Activated CD4-positive, alpha-beta T cell treated with anti-CD3 and anti-CD28 coated beads, Interleukin-2, amount 50 U/mL, for 24 hours (primary cell): Measurements from ENCODE around the gene CD81.

Experiments used
- DNase-seq, 2 donors: peaks; one replicate each; pipeline ENCODE4 v3.0.0-alpha.2; 2020; ENCODE audit warnings: low read depth in 1 of 2, low spot score in 1 of 2

CD81 gene

DNA sequence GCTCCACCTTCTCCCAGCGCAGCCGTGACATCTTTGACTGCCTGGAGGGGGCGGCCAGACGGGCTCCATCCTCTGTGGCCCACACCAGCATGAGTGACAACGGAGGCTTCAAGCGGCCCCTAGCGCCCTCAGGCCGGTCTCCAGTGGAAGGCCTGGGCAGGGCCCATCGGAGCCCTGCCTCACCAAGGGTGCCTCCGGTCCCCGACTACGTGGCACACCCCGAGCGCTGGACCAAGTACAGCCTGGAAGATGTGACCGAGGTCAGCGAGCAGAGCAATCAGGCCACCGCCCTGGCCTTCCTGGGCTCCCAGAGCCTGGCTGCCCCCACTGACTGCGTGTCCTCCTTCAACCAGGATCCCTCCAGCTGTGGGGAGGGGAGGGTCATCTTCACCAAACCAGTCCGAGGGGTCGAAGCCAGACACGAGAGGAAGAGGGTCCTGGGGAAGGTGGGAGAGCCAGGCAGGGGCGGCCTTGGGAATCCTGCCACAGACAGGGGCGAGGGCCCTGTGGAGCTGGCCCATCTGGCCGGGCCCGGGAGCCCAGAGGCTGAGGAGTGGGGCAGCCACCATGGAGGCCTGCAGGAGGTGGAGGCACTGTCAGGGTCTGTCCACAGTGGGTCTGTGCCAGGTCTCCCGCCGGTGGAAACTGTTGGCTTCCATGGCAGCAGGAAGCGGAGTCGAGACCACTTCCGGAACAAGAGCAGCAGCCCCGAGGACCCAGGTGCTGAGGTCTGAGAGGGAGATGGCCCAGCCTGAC, 26.0 kb downstream of the CD81 start:
- DNase-seq = no peak

DNA sequence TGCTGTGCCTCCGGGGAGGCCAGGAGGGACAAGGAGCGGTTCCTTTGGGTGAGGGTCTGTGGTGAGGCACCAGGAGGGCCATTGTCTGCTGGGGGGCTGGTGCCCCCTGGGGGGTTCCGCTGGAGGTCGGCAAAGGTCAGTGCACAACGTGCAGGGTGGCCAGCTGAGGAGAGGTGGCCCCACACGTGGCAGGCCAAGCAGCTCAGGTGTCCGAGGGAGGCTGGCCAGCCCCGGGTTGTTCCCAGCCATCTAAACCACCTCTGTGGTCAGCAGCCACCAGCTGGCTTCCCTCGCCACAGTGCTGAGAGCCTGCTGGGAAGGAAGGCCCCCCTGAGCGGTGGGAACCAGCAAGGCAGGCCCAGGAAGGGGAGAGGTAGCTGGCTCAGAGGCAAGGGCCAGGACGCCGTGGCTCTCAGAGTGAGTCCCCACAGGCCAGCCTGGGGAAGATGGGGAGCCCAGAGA, 27.7 kb downstream of the CD81 start:
- no peak for DNase-seq

DNA sequence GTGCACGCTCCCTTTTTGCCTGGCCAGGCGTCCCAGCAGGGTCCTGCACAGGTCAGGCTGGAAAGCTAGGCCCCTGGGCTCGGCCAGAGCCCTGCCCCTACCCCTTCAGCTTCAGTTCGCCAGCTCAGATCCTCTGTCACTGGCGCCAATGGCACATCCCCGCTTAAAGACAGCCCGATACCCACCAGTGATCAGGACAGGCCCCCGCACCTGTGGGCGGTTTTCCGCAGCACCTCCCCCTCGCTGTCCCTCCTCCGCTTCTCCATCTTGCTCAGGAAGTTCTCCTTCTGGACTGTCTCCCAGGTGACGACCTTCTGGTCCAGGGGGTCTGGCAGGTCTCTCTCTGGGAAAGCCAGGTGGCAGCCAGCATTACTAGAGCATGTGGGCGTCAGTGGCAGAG, 29.3 kb downstream of the CD81 start:
- DNase-seq = no peak

DNA sequence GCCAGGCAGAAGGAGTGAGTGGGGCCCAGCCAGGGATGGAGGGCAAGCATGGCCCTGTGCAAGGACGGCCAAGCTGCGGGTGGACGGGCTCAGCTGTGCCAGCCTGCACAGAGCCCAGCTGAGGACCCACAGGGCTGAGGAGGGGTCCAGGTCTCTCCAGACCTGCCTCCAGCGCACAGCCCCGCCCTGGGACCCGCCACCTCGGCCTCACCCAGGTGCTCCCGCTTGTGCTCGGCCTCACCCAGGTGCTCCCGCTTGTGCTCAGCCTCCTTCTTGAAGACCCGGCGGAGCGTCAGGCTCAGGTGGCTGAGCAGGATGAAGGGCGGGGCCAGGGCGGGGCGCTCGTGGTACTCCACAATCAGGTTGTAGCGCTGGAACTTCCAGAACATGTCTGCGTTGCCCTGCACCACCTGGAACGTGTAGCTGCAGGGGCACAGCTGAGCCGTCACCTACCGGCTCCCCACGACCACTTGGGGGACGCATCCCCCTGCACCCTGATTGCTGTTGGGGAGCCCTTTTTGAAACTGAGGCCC, 29.8 kb downstream of the CD81 start:
- no peak for DNase-seq

DNA sequence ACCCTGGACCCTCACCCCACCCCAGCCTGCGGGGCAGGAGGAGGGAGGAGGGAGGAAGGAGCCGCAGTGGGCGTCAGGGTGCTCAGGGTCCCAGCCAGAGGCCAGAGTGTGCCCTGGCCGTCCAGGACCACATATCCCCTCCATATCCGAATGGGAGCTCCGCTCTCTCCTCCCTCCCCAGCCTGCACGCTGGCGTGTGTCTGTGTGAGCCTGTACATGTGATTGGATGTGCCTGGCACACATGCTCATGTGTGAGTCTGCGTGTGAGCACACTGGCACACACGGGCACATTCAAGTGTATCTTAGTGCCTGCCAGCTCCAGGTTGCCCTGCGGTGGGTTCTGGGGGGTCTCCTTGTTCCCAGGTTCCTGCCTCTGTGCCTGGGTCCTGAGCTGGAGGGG, 31.6 kb downstream of the CD81 start:
- no peak for DNase-seq

DNA sequence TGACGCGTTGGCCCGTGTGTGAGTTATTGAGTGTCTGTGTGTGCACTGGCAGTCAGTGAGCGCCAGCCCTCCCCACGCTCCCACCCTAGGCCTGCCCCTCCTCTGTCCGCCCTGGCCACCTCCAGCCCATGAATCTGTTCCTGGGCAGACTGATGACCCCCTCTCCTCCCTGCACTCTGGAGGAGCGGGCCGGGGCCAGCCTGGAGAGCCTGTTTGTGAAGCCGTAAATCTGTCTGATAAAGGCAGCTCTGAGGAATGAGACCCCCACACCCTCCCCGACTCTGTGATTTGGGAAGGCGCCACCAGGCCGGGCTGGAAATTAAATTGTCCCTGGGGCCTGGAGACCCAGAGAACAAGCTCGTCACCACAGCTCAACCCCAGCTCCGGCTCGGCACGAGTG, 32.0 kb downstream of the CD81 start:
- no peak for DNase-seq

DNA sequence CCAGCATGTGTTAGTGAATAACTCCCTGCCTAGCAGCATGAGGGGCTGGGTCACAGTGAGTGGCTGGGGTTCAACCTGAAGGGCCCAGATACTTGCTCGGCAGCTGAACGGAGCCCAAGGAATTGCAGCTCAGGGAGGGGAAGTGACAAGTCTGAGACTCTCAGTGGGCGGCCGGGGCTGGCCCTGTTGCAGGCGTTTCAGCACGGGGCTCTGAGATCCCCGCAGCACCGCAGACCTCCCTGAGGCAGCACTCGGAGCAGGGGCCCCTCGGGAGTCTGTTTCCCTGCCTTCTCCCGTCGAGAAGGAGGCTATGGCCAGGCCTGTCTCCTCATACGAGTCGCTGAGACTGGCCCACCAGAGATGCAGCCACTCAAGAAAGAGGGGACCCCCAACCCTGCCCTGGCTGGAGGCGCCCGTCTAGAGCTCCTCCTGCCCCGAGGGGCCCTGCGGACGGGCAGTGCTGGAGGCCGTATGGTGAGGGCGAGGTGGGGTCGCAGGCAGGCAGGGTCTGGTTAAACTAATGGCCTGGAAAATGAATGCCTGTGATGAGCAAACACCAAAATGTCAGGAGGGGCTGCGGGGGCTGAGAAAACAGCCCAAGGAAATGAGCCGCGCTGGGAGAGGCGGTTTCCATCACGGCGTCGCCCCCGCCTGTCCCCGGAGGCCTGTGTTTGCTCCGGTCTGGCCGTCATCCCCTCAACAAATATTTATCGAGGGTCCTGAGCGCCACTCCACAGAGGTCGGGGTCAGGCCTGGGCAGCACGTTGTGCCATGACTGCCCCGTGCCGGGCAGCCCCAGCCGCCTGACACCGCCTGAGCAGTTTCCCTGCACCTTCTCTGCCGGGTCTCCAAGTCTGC, 32.7 kb downstream of the CD81 start:
- DNase-seq = no peak

DNA sequence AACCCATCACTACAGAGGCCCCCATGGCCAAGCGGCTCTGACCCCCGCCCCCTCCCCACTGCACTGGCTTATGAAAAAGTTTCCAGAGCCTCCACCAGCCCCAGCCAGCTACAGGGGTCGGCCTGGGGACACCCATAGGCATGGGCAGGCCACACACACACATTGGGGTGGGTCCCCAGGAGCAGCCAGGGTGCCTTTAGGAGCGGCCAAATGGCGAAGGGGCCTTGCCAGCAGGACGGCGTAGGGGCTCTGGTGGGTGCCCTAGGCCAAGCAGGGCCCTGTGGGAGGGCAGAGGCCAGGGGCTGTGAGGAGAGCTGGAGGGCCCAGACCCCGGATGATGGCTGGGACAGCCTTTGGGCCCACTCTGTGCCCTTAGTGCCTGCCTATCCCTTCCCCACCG, 33.5 kb downstream of the CD81 start:
- no peak for DNase-seq

DNA sequence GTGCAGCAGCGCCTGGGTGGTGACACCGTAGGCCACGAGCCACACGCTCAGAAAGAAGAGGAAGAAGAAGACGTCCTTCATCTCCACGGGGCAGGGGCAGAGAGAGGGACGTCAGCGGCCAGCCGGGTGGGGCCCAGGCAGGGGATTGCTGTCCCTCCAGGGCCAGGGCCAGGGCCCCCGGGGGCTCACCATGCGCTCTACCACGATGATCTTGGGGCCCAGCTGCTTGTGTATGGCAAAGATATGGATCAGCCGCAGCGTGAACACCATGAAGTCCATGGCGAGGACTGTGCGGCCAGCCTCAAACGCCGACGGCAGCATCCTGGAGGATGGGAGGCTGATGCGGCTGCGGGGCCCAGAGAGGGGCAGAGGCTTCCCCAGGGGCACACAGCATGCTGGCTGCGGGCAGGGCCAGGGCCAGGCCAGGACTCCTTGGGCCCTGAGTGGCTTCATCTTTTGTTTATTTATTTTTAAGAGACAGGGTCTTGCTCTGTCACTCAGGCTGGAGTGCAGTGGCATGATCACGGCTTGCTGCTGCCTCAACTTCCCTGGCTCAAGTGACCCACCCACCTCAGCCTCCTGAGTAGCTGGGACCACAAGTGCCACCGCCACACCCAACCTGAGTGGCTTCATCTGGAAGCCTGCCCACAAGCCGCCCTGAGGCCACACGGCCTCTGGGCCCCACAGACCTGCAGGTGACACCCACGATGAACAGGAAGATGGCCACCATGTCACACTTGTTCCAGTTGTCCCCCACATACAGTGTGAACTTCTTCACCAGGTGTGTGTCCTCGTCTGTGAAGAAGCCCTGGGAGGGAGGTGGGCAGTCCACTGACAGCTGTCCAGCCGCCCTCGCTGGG, 34.6 kb downstream of the CD81 start:
- DNase-seq = no peak

DNA sequence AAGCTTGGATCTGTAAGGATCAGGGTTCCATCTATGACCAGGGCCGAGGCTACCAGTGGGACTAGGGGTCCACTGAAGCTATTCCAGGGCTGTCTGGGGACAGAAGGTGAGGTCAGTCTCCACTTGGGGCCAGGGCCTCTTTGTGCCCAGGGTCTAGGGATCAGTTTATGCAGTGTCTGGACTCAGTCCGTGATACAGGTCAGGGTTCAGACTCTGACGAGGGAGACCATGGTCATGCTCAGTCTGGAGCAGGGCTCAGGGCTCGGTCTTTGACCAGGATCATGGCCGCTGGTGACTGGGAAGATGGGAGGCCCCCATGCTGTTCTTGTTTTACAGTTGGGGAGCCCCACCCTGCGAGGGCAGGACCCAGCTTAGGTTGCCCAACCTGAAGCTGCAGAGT, 35.2 kb downstream of the CD81 start:
- no peak for DNase-seq

DNA sequence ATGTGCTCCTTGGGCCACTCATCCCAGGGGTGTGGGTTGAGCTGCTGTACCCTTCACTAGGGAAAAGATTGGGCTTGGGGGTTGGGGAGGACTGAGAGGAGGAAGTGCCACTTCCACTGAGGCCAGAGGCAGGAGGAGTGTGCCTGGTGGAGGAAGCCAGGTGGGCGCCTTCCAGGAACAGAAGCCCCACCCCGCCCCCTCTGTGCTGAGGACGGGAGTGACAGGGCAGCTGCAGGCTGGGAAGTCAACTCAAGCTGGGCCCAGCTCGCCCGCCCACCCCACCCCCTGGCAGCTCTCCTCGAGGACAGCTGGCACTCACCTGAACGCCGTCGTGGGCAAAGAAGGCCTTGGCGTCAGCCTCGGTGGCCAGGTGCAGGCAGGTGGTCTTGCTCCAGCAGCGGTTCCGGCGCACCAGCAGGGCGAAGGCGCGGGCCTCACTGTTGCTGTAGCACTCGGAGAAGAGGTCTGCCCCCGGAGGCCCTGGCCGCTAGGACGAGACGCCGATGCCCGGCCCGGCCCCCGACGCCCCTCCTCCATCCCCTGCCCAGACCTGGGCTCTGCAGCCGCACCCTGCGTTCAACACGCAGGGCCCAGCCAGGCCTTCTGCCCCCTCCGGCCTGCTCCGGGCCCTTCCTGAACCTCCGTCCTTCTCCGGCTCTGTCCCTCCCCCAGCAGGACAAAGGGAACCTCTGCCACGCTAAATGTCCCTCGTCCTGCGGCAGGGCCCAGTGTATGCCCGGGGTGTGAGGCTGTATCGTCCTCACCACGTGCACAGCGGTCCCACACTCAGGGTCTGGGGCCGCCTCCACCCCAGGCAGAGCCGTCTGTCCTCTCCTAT, 36.9 kb downstream of the CD81 start:
- DNase-seq = no peak

DNA sequence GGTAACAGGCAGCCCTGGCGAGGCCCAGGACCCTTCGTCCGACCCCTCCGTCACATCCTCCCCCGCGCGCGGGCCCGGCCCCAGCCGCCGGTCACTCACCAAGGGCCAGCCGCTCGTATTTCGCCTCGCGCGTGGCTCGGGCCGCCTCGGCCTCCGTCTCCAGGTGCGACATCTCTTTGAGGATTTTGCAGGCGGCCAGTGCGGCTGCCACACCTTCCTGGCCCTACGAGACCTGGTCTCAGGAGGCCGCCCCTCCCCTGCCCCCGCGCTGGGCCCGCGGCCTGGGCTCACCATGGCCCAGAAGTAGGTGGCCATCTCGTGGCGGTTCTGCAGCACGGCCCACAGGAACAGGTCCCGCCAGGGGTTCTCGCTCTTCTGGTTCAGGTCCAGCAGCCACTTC, 37.5 kb downstream of the CD81 start:
- DNase-seq = no peak

DNA sequence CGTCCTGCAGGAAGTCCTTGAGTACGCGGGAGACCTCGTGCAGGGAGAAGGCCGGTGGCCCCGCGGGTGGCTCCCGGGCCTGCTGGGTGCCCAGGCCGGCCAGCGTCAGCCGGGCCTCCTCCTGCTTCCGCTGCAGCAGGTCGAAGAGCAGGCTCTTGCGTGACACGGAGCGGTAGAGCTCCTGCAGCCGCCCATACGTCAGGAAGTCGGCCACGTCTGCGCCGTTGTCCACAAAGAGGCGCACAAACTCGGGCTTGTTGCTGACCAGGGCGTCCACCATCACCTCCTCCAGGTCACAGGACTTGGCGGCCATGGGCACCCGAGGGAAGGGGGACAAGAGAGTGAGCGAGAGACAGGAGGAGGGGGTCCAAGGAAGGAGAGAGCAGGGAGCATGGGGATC, 38.1 kb downstream of the CD81 start:
- DNase-seq = no peak

DNA sequence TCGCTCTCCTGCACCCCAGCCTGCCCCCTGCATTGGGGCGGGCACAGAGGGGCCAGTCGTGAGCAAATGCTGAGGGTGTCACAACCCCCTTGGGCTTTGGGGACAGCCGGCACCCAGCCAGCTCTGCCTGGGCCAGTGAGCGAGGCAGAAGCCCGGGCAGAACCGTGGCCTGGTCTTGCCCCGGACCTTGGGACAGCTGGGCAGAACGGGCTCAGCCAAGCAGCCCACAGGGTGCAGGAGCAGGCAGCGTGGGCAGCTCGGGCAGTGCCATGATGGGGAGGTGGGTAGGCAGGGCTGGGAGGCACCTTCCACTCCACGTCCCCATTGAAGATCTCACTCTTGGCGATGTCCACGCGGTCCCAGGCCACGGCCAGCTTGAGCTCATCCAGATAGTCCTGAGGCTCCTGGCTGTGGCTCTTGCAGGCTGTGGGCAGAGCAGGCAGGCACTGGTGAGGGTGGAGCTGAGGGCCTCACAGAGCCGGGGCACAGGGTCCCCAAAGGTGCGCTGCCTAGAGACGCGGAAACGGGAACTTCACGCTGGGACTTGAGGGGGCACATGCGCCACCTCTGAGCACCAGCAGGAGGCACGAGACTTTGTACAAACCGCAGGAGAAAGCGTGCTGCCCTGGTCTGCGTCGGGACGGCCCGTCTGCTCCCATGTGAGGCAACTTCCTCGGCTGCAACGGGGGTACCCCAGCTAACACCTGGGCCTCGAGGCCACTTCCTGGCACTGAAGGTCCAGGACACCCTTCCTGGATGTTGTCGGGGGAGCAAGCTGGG, 38.7 kb downstream of the CD81 start:
- DNase-seq = no peak

DNA sequence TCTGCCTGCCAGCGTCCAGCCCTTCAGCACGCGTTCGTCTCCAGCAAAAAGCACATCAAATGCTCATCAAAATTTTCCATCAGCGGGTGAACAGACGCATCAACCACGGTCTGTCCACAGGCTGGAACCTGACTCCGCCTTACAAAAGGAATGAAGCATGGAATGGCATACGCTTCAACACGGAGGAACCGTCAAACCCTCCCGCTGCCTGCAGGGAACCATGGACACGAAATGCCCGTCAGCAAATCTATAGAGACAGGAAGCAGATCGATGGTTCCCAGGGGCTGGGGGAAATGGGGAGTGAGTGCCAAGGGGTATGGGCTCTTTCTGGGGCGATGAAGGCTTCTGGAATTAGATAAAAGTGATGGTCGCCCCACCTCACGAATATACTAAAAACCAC, 39.7 kb downstream of the CD81 start:
- no peak for DNase-seq

DNA sequence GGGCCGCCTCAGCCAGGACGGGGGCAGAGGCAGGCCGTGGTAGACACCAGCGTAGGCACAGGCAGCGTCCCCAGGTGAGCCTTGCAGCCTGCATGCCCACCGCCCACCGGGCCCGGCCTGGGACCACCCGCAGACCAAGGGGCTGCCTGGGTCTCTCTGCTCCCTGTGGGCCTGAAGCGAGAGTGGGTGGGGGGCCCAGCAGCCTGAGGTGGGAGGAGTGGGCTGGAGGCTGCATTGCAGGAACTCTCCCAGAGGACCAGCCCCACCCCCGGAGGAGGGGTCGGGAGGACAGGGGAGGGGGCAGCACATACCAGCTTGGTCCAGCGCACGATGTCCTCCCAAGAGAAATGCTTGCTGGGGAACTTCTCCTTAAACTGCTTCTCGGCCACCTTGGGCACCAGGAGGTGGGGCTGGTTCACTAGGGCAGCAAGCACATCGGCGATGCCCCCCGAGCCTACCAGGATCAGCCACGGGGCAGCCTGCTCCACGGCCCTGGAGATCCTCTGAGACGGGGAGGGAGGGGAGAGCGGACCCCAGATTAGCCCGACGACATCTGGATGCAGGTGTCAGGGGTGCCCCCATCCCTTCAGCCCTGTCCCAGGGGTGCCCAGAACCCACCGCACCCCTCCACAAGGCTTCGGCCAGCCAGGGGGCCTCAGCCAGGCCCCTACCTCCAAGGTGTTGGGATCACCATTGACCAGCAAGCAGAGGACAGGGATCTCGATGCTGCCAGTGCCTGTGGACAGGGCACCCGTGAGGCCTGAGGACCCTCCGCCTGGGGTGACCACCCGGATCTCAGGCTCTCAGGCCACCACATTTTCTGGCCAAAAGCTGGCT, 41.0 kb downstream of the CD81 start:
- no peak for DNase-seq

DNA sequence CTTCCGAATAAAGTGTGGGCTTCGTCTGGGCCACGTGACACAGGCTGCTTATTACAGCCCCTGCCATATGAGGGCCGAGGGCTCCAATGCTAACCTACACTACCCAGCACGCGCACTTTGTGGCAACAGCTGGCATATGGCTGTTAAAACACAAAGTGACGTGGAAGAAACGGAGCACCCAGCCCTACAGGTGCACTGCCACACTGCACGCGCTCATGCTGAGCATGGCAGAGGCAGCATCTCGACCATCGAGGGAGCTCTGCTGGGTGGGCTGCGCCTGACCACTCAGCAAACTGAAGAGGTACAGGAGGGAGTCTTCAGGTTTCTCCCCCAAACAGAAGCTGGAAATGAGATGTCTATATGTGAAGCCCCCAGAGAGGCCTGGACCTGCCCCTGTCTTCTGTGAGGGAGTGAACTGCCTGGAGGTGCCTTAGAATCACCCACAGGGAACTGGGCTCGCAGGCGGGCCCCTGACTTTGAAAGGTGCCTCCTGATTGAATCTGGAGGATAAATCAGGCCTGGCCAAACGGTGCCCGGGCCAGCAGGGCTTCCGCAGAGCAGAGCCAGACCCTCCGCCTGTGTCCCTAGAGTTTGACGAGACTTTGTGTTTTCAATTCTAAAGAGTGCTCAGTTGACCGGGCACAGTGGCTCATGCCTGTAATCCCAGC, 41.7 kb downstream of the CD81 start:
- DNase-seq = no peak
